GM18502 (cell line): Measurements from ENCODE around the gene CPM.
"Not testable (repeated sequence)": the region's sequence is repeated elsewhere in the genome, so short reads cannot be mapped to it uniquely, and the experiment has no call there.

Source experiments
- ATAC-seq: cut with Tn5 transposase; IDR thresholded peaks from one replicate; pipeline ENCODE4 v1.9.1; 2021; ENCODE audit warnings: mild to moderate bottlenecking; ENCODE audit not compliant: unreplicated experiment, poor library complexity

The CPM gene

GRCh38 chr12:68833508-68833907 lies 99.5 kb downstream of the CPM start:
- ATAC-seq = no peak

- ATAC-seq = no peak
Measured at GRCh38 chr12:68832504-68832867, 100.5 kb downstream of the CPM start.

- ATAC-seq = no peak
Measured at GRCh38 chr12:68831751-68832503, 101.0 kb downstream of the CPM start.

- no peak for ATAC-seq
Measured at GRCh38 chr12:68831272-68831671, 101.7 kb downstream of the CPM start.

GRCh38 chr12:68828672-68829068 lies 104.3 kb downstream of the CPM start:
- ATAC-seq = no peak

- ATAC-seq = no peak
Measured at GRCh38 chr12:68827895-68828671, 104.9 kb downstream of the CPM start.

- no peak for ATAC-seq
Measured at GRCh38 chr12:68825569-68826217, 107.3 kb downstream of the CPM start.

- ATAC-seq = no peak
Measured at GRCh38 chr12:68824597-68825250, 108.2 kb downstream of the CPM start.

- no peak for ATAC-seq
Measured at GRCh38 chr12:68824131-68824530, 108.8 kb downstream of the CPM start.

- no peak for ATAC-seq
Measured at GRCh38 chr12:68823696-68824095, 109.3 kb downstream of the CPM start.

- no peak for ATAC-seq
Measured at GRCh38 chr12:68821357-68822188, 111.4 kb downstream of the CPM start.

- ATAC-seq = not testable (repeated sequence)
Measured at GRCh38 chr12:68819481-68819880, 113.5 kb downstream of the CPM start.

- ATAC-seq = no peak
Measured at GRCh38 chr12:68815928-68816800, 116.8 kb downstream of the CPM start.

GRCh38 chr12:68815232-68815927 lies 117.6 kb downstream of the CPM start:
- no peak for ATAC-seq

- no peak for ATAC-seq
Measured at GRCh38 chr12:68814490-68815231, 118.3 kb downstream of the CPM start.

GRCh38 chr12:68813242-68813593 lies 119.8 kb downstream of the CPM start:
- ATAC-seq = no peak

GRCh38 chr12:68812553-68813241 lies 120.3 kb downstream of the CPM start:
- ATAC-seq = no peak
